ENCODE data around the gene GPX3. TPM values are rescaled to one million over a fixed set of nuclear protein-coding genes. Genes with fewer than 3 reads are reported as not detected.

The GPX3 gene
- total and polyA plus RNA-seq, 2 experiments from 2014 or later = 40.9 to 69.9 TPM

- Histone ChIP-seq H3K4me3 (no peak overlapping the region), H4K20me1 (ENCODE audit: insufficient read depth, poor library complexity, severe bottlenecking) (no peaks in the 10 kb centered on the region), H2AFZ (no peak overlapping the region), H3K27me3 (no peaks in the 10 kb centered on the region), H3K27ac (no peak overlapping the region), H3K9me3 (ENCODE audit: low read depth) (no peaks in the 10 kb centered on the region), H3K4me2 (no peak overlapping the region), H3K79me2 (no peaks in the 10 kb centered on the region), H3K36me3 (replicated peaks; ENCODE audit: insufficient read depth, low read depth) (no peaks in the 10 kb centered on the region), H3K4me1 (ENCODE audit: insufficient read depth) (no peaks in the 10 kb centered on the region), H3K9me2 (replicated peaks; ENCODE audit: insufficient read depth) (no peaks in the 10 kb centered on the region)
- 96% methylated on average over 8 of the region's 8 CpGs for WGBS (ENCODE audit: low lambda C conversion rate, missing lambda C conversion rate)
- no peak for TF ChIP-seq EZH2phosphoT487 (IDR thresholded peaks at IDR 0.05; ENCODE audit: low read depth, severe bottlenecking, unreplicated experiment)
- TF ChIP-seq, protein P1, sequence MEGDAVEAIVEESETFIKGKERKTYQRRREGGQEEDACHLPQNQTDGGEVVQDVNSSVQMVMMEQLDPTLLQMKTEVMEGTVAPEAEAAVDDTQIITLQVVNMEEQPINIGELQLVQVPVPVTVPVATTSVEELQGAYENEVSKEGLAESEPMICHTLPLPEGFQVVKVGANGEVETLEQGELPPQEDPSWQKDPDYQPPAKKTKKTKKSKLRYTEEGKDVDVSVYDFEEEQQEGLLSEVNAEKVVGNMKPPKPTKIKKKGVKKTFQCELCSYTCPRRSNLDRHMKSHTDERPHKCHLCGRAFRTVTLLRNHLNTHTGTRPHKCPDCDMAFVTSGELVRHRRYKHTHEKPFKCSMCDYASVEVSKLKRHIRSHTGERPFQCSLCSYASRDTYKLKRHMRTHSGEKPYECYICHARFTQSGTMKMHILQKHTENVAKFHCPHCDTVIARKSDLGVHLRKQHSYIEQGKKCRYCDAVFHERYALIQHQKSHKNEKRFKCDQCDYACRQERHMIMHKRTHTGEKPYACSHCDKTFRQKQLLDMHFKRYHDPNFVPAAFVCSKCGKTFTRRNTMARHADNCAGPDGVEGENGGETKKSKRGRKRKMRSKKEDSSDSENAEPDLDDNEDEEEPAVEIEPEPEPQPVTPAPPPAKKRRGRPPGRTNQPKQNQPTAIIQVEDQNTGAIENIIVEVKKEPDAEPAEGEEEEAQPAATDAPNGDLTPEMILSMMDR (IDR thresholded peaks at IDR 0.05; ENCODE audit: poor library complexity) = no peak
- TF ChIP-seq EZH2 (IDR thresholded peaks at IDR 0.05; ENCODE audit: borderline replicate concordance) = no peak
- DNase-seq (ENCODE audit: low spot score) = no peak
These were observed 3.3 kb downstream of the GPX3 start for GRCh38 chr5:151023651-151024050.

GRCh38 chr5:151024440-151025249 is 4.3 kb downstream of the GPX3 start:
- Histone ChIP-seq H3K36me3 (replicated peaks; ENCODE audit: insufficient read depth, low read depth) (no peaks in the 10 kb centered on the region), H3K9me3 (ENCODE audit: low read depth) (no peaks in the 10 kb centered on the region), H3K79me2 (no peaks in the 10 kb centered on the region), H3K4me1 (ENCODE audit: insufficient read depth) (no peaks in the 10 kb centered on the region), H3K9me2 (replicated peaks; ENCODE audit: insufficient read depth) (no peaks in the 10 kb centered on the region), H3K27me3 (no peaks in the 10 kb centered on the region), H3K4me2 (no peak overlapping the region), H4K20me1 (ENCODE audit: insufficient read depth, poor library complexity, severe bottlenecking) (no peaks in the 10 kb centered on the region), H3K27ac (no peak overlapping the region), H3K4me3 (no peak overlapping the region), H2AFZ (no peak overlapping the region)
- no peak for DNase-seq (ENCODE audit: low spot score)
- 87% methylated on average over 7 of the region's 7 CpGs for WGBS (ENCODE audit: low lambda C conversion rate, missing lambda C conversion rate)
- no peak for TF ChIP-seq EZH2phosphoT487 (IDR thresholded peaks at IDR 0.05; ENCODE audit: low read depth, severe bottlenecking, unreplicated experiment)

DNA sequence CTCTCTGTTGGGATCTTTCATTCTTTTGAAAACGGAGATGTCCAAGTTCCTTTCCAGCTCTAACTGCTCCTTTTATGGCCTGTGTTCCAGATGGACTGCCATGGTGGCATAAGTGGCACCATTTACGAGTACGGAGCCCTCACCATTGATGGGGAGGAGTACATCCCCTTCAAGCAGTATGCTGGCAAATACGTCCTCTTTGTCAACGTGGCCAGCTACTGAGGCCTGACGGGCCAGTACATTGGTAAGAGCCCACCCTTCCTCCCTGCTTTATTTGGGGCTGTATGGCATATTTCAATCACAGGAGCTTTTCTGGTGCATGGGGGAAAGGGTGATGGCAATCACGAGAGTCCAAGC is 4.8 kb downstream of the GPX3 start:
- Histone ChIP-seq H3K27me3 (no peaks in the 10 kb centered on the region), H3K4me2 (no peak overlapping the region), H3K9me2 (replicated peaks; ENCODE audit: insufficient read depth) (no peaks in the 10 kb centered on the region), H3K79me2 (no peaks in the 10 kb centered on the region), H3K4me1 (ENCODE audit: insufficient read depth) (no peaks in the 10 kb centered on the region), H3K36me3 (replicated peaks; ENCODE audit: insufficient read depth, low read depth) (no peaks in the 10 kb centered on the region), H3K4me3 (no peak overlapping the region), H3K27ac (no peak overlapping the region), H4K20me1 (ENCODE audit: insufficient read depth, poor library complexity, severe bottlenecking) (no peaks in the 10 kb centered on the region), H3K9me3 (ENCODE audit: low read depth) (no peaks in the 10 kb centered on the region), H2AFZ (no peak overlapping the region)
- TF ChIP-seq EZH2phosphoT487 (IDR thresholded peaks at IDR 0.05; ENCODE audit: low read depth, severe bottlenecking, unreplicated experiment) (no peak), EZH2 (IDR thresholded peaks at IDR 0.05; ENCODE audit: borderline replicate concordance) (no peak)
- TF ChIP-seq, protein P1 (IDR thresholded peaks at IDR 0.05; ENCODE audit: poor library complexity) = no peak
- no peak for DNase-seq (ENCODE audit: low spot score)
- 92% methylated on average over 7 of the region's 7 CpGs for WGBS (ENCODE audit: low lambda C conversion rate, missing lambda C conversion rate)

GRCh38 chr5:151026088-151026487 is 5.7 kb downstream of the GPX3 start:
- no peaks in the 10 kb centered on the region for H3K36me3 ChIP-seq (replicated peaks; ENCODE audit: insufficient read depth, low read depth)

More at GRCh38 chr5:151026088-151026487, 5.7 kb downstream of the GPX3 start:
- Histone ChIP-seq H3K79me2 (no peaks in the 10 kb centered on the region), H3K9me2 (replicated peaks; ENCODE audit: insufficient read depth) (no peaks in the 10 kb centered on the region), H3K27ac (no peak overlapping the region), H3K27me3 (no peaks in the 10 kb centered on the region), H2AFZ (no peak overlapping the region), H3K4me1 (ENCODE audit: insufficient read depth) (no peaks in the 10 kb centered on the region), H3K9me3 (ENCODE audit: low read depth) (no peaks in the 10 kb centered on the region), H4K20me1 (ENCODE audit: insufficient read depth, poor library complexity, severe bottlenecking) (no peaks in the 10 kb centered on the region), H3K4me3 (no peak overlapping the region), H3K4me2 (no peak overlapping the region)
- no peak for DNase-seq (ENCODE audit: low spot score)
- WGBS (ENCODE audit: low lambda C conversion rate, missing lambda C conversion rate) = 94% methylated on average over 9 of the region's 9 CpGs
- TF ChIP-seq EZH2 (IDR thresholded peaks at IDR 0.05; ENCODE audit: borderline replicate concordance) (no peak), EZH2phosphoT487 (IDR thresholded peaks at IDR 0.05; ENCODE audit: low read depth, severe bottlenecking, unreplicated experiment) (no peak)
- TF ChIP-seq, protein P1 (IDR thresholded peaks at IDR 0.05; ENCODE audit: poor library complexity) = no peak

Measured in hepatocyte (in vitro differentiated cells).